ENCODE data around the gene TSHZ3.

The TSHZ3 gene

DNA sequence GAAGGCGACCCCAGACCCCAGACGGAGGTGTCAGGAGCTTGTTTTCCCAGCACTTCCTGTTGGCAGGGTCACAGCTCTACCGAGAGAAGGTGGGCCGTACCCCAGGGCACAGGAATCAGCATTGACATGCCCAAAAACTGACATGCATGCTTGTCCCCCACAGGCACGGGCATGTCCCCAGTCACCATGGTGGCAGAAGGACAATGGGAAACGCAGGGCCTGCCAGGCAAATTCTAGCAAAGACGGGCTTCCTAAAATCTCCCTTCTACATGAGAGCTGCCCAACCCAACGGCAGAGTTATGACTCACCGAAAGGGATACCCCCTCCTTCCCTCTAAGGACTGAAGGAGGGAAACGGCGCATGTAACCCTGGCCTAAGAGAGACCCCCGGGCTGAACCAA is 18.5 kb downstream of the TSHZ3 start:
- H3K27ac ChIP-seq: no peak overlapping the region
- TF ChIP-seq, protein P1, sequence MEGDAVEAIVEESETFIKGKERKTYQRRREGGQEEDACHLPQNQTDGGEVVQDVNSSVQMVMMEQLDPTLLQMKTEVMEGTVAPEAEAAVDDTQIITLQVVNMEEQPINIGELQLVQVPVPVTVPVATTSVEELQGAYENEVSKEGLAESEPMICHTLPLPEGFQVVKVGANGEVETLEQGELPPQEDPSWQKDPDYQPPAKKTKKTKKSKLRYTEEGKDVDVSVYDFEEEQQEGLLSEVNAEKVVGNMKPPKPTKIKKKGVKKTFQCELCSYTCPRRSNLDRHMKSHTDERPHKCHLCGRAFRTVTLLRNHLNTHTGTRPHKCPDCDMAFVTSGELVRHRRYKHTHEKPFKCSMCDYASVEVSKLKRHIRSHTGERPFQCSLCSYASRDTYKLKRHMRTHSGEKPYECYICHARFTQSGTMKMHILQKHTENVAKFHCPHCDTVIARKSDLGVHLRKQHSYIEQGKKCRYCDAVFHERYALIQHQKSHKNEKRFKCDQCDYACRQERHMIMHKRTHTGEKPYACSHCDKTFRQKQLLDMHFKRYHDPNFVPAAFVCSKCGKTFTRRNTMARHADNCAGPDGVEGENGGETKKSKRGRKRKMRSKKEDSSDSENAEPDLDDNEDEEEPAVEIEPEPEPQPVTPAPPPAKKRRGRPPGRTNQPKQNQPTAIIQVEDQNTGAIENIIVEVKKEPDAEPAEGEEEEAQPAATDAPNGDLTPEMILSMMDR (IDR thresholded peaks at IDR 0.05): no peak
- TF ChIP-seq ZFX (IDR thresholded peaks at IDR 0.05; ENCODE audit: borderline replicate concordance): no peak

DNA sequence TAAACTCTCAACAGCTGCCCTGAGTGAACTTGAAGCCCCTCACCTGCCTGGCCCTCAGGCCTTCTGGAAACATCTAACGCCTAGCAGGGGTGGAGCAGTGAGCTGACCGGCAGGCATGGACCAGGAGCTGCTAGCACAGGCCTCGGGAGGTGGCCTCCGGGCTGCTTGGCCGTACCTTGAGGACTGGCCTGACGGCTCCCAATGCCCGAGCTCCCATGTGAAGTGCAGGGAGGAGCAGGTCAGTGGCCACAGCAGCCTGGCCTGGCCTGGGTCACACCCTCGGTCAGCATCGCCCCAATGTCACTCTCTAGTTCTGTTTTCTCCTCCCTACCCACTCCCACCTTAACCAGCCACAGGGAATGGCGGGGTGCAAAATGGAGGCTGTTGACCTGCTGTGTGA is 19.0 kb downstream of the TSHZ3 start:
- no peak overlapping the region for H3K27ac ChIP-seq
- TF ChIP-seq ZFX (IDR thresholded peaks at IDR 0.05; ENCODE audit: borderline replicate concordance): no peak
- TF ChIP-seq, protein P1 (IDR thresholded peaks at IDR 0.05): no peak

DNA sequence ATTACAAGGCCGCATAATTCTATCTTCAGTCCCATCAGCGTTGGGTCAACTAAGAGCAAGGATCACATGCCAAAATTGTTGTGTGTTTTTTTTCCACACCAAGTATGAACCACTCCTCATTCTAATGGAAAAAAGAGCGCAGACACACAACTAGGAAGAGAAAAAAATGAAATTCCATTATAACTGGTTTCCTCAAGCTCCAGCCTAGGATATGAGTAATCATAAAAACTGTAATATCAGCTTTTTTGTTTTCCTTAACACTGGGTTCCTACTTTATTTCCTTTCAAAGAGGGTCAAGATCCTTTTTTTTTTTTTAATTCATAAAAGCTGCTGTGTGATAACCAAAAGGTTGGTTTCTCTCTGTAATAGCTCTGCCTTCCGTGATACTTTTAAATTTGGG is 19.4 kb downstream of the TSHZ3 start:
- no peak for TF ChIP-seq ZFX (IDR thresholded peaks at IDR 0.05; ENCODE audit: borderline replicate concordance)
- TF ChIP-seq, protein P1 (IDR thresholded peaks at IDR 0.05): no peak
- no peak overlapping the region for H3K27ac ChIP-seq

DNA sequence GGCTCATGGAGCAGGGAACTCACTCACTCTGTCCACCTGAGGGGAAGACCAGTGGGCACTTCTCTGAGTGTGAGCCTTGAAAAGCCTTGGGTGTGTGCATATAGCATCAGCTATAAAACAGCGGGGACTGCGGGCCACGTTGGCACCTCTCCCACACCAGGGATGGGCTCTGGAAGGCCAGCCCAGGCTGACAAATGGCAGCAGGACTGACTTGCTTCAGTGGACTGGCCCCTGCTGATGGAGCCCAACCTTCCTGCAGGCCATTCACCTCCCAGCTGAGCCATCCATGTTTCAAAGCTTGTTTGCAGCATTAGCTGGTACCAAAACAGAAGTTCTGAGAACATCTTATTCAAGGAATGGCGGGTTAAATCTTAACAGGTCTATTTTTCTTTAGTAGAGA is 21.0 kb downstream of the TSHZ3 start:
- TF ChIP-seq, protein P1 (IDR thresholded peaks at IDR 0.05): no peak
- TF ChIP-seq ZFX (IDR thresholded peaks at IDR 0.05; ENCODE audit: borderline replicate concordance): no peak
- no peak overlapping the region for H3K27ac ChIP-seq

DNA sequence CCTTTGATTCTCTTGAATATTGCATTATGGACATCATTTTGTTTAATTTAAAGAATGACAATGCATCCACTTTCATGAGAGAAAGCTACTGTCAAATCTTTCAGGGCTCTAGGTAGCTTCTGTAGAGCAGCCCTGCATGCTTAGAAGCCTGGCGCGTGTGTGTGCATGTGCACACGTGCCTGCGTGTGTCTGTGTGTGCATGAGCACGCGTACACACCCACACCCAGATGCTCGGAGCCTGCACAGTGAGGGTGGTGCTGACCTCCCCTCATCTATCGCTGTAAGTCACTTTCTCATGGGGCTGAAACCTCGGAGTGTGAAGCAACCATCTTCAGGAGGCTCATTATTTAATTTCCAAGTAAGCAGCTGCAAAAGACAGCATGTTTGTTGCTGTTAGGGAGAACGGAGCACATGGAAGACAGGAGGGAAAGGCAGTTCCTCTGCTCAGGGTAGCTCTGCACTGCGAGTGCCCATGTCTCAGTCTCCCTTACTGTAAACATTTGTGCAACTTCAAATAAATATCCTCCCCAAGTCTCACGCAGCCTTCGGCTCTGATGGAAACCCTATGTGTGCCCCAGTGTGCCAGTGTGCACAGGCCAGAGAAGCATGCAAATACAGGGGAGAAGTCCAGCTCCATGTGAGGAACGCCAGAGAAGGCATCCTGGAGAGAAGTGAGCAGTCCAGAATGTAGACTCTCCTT is 22.8 kb downstream of the TSHZ3 start:
- no peak overlapping the region for H3K27ac ChIP-seq
- no peak for TF ChIP-seq ZFX (IDR thresholded peaks at IDR 0.05; ENCODE audit: borderline replicate concordance)
- TF ChIP-seq, protein P1 (IDR thresholded peaks at IDR 0.05): no peak

DNA sequence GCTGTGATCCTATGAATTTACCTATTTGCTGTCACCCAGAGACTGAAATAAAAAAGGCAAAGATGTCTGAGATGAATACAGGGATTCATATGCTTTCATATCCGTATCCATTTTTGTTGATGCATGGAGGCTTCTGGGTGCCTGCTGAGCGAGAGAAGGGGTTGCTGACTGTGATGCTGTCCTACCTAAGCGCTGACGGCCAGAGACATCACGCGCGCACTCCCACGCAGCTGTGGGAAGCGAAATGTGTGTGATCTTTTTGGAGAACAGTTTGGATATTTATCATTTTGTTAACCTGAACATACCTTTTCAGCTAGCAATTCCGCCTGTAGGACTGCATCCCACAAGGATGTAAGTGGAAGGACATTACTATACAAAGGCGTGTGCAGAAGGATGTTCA is 23.9 kb downstream of the TSHZ3 start:
- TF ChIP-seq, protein P1 (IDR thresholded peaks at IDR 0.05): no peak
- no peak for TF ChIP-seq ZFX (IDR thresholded peaks at IDR 0.05; ENCODE audit: borderline replicate concordance)
- H3K27ac ChIP-seq: no peak overlapping the region

DNA sequence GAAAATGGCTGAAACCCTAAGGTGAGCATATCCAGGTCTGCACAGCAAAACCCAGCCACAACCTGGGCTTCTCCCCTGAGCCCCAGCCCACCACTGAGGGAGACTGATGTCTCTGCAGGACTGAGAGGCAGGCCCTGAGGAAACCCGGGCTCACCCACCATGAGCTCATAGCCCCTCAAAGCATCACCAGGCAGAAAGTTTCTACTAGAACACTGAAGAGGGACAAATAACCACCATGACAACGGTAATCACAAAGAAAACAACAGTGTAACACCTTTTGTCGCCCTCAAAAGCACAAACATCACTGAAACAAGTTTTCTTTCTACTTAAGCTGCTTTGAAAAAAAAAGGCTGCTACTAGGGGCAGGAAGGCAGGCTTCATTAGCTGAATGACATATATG is 29.8 kb downstream of the TSHZ3 start:
- H3K27ac ChIP-seq: no peak overlapping the region
- TF ChIP-seq, protein P1 (IDR thresholded peaks at IDR 0.05): no peak
- no peak for TF ChIP-seq ZFX (IDR thresholded peaks at IDR 0.05; ENCODE audit: borderline replicate concordance)

All from 22Rv1 (cell line).